ENCODE results near the gene EPPIN.
A peak's percentile ranks its signal among the peaks of the same experiment; 100 is the strongest.
"Not testable (repeated sequence)": the region's sequence is repeated elsewhere in the genome, so short reads cannot be mapped to it uniquely, and the experiment has no call there.

Gene EPPIN

GRCh38 chr20:45547206-45547770 lies at the start of gene EPPIN:
TSS of gene EPPIN (minus strand) at chr20:45547401. CDS start at chr20:45547357, 44 bp downstream.
- no peak for DNase-seq

- no peak for DNase-seq
Observed at GRCh38 chr20:45595235-45595634, 48.0 kb upstream of the EPPIN start.

GRCh38 chr20:45593498-45593897 lies 46.3 kb upstream of the EPPIN start:
- DNase-seq, result no peak

- peak; percentile 91 for DNase-seq
Observed at GRCh38 chr20:45592574-45593189, 45.5 kb upstream of the EPPIN start.

- no peak for DNase-seq
Observed at GRCh38 chr20:45589725-45590124, 42.5 kb upstream of the EPPIN start.

GRCh38 chr20:45588800-45589199 lies 41.6 kb upstream of the EPPIN start:
- DNase-seq, result no peak

GRCh38 chr20:45585986-45586385 lies 38.8 kb upstream of the EPPIN start:
- DNase-seq, result not testable (repeated sequence)

GRCh38 chr20:45584294-45584693 lies 37.1 kb upstream of the EPPIN start:
- DNase-seq, result not testable (repeated sequence)

GRCh38 chr20:45583502-45583901 lies 36.3 kb upstream of the EPPIN start:
- DNase-seq, result no peak

- DNase-seq, result no peak
Observed at GRCh38 chr20:45581702-45582101, 34.5 kb upstream of the EPPIN start.

- DNase-seq, result no peak
Observed at GRCh38 chr20:45579184-45579583, 32.0 kb upstream of the EPPIN start, which contains the start of gene WFDC8. TSS of gene WFDC8 (minus strand) at chr20:45579284. CDS start at chr20:45579247, 37 bp downstream.

GRCh38 chr20:45578231-45578630 lies 31.0 kb upstream of the EPPIN start:
- no peak for DNase-seq

GRCh38 chr20:45576995-45577394 lies 29.8 kb upstream of the EPPIN start:
- no peak for DNase-seq

GRCh38 chr20:45575931-45576330 lies 28.7 kb upstream of the EPPIN start:
- no peak for DNase-seq

- not testable (repeated sequence) for DNase-seq
Observed at GRCh38 chr20:45569650-45570049, 22.4 kb upstream of the EPPIN start.

GRCh38 chr20:45564760-45565276 lies 17.6 kb upstream of the EPPIN start:
- no peak for DNase-seq

GRCh38 chr20:45555198-45555597 lies 8.0 kb upstream of the EPPIN start:
- no peak for DNase-seq

- peak; percentile 39 for DNase-seq
Observed at GRCh38 chr20:45552456-45552855, 5.3 kb upstream of the EPPIN start.

- no peak for DNase-seq
Observed at GRCh38 chr20:45550765-45551164, 3.6 kb upstream of the EPPIN start.

- DNase-seq, result no peak
Observed at GRCh38 chr20:45548410-45548809, 1.2 kb upstream of the EPPIN start.

- peak; percentile 67 for DNase-seq
Observed at GRCh38 chr20:45545754-45546453, 1.3 kb downstream of the EPPIN start.

- DNase-seq, result no peak
Observed at GRCh38 chr20:45545351-45545750, 1.9 kb downstream of the EPPIN start.

GRCh38 chr20:45539382-45539781 lies 7.8 kb downstream of the EPPIN start, which contains the start of gene WFDC6:
TSS of gene WFDC6 (minus strand) at chr20:45539482. CDS start at chr20:45539407, 75 bp downstream.
- no peak for DNase-seq

All from DMS53 (cell line).